ENCODE data around the gene GGA2.
"Not testable (repeated sequence)": the region's sequence is repeated elsewhere in the genome, so short reads cannot be mapped to it uniquely, and the experiment has no call there.

GGA2 gene

DNA sequence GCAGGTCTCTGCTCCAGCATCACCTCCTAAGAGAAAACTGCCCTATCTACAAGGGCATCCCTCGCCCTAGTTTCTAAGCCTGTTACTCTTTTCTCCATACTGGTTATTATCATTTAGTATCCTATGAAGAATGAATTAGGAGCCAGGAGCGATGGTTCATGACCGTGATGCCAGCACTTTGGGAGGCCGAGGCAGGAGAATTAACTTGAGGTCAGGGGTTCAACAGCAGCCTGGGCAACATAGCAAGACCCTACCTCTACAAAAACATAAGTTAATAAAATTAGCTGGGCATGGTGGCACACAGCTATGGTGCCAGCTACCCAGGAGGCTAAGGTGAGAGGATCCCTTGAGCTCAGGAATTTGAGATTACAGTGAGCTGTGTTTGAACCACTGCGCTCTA, 39.6 kb upstream of the GGA2 start:
- POLR2A ChIA-PET, result interaction anchor here (1.5 kb wide), 1 partner anchor 17 kb away, joined by 3 read pairs; no protein-coding TSS in a partner anchor
- TF ChIP-seq, protein P1, sequence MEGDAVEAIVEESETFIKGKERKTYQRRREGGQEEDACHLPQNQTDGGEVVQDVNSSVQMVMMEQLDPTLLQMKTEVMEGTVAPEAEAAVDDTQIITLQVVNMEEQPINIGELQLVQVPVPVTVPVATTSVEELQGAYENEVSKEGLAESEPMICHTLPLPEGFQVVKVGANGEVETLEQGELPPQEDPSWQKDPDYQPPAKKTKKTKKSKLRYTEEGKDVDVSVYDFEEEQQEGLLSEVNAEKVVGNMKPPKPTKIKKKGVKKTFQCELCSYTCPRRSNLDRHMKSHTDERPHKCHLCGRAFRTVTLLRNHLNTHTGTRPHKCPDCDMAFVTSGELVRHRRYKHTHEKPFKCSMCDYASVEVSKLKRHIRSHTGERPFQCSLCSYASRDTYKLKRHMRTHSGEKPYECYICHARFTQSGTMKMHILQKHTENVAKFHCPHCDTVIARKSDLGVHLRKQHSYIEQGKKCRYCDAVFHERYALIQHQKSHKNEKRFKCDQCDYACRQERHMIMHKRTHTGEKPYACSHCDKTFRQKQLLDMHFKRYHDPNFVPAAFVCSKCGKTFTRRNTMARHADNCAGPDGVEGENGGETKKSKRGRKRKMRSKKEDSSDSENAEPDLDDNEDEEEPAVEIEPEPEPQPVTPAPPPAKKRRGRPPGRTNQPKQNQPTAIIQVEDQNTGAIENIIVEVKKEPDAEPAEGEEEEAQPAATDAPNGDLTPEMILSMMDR (IDR thresholded peaks at IDR 0.05; ENCODE audit: control extremely low read depth, extremely low read depth, low read depth, missing control alignments), result no peak
- no peak for DNase-seq (ENCODE audit: extremely low spot score)
- CTCF ChIA-PET, result no interaction called here

DNA sequence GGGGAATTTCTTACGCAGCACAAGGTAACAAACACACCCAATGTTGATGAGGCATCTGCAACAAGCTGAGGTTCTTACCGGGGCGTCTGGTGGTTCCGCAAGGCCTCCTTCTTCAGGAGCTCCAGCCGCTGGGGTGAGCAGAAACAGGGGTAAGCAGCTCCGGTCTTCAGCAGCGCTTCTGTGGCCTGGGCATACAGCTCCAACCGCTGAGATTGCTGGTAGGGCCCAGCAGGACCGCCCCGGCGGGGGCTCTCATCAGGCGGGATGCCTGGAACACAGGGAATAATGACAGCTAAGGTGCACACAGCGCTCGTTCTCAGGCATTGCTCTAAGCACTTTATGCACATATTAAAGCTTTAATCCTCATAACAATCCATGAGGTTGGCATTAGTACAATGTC, 34.1 kb upstream of the GGA2 start:
- TF ChIP-seq, protein P1 (IDR thresholded peaks at IDR 0.05; ENCODE audit: control extremely low read depth, extremely low read depth, low read depth, missing control alignments), result no peak
- ChIA-PET CTCF (interaction anchor here (1.0 to 3.1 kb wide), 3 partner anchors 11 to 52 kb away, joined by 3 to 27 read pairs (median 6); partner anchors contain the start of genes EARS2 and UBFD1), POLR2A (no interaction called here)
- DNase-seq (ENCODE audit: extremely low spot score), result no peak

DNA sequence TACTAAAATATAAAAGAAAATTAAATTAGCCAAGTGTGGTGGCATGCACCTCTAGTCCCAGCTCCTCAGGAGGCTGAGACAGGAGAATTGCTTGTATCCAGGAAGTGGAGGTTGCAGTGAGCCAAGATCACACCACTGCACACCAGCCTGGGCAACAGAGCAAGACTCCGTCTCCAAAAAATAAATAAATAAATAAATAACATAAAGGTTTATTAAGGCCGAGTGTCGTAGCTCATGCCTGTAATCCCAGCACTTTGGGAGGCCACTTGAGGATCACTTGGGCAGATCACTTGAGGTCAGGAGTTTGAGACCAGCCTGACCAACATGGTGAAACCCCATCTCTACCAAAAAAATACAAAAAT, 30.5 kb upstream of the GGA2 start:
- ChIA-PET CTCF (interaction anchor here (0.7 to 2.2 kb wide), 5 partner anchors 14 to 530 kb away, joined by 3 to 9 read pairs (median 3); partner anchors contain the start of genes EARS2 and UBFD1), POLR2A (interaction anchor here (0.6 kb wide), 2 partner anchors 27 to 32 kb away, joined by 3 to 5 read pairs; no protein-coding TSS in a partner anchor)
- DNase-seq (ENCODE audit: extremely low spot score), result not testable (repeated sequence)

DNA sequence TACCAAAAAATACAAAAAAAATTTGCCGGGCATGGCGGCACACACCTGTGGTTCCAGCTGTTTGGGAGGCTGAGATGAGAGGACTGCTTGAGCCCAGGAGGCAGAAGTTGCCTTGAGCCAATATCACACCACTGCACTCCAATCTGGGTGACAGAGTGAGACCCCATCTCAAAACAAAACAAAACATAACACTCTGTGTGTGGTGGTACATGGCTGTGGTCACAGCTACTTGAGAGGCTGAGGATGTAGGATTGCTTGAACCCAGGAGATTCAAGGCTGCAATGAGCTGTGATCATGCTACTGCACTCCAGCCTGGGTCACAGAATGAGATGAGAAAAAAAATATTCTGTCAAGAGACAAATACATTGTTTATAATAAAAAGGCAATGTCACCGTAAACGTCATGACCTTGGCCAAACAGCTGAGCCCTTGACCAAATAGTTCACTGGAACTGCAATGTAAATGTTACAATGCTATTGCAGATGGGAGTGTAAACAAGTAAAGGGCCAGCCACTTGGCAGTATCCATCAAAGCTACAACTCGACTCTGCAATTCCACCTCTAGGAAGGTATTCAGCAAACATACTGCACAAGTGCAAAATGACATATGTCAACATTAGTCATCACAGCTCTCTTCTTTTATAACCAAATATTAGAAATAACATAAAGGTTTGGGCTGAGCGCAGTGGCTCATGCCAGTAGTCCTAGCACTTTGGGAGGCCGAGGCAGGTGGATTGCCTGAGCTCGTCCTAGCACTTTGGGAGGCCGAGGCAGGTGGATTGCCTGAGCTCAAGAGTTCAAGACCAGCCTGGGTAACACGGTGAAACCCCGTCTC, 29.9 kb upstream of the GGA2 start:
- ChIA-PET POLR2A (interaction anchor here (0.6 kb wide), 2 partner anchors 26 to 33 kb away, joined by 3 to 5 read pairs; no protein-coding TSS in a partner anchor), CTCF (interaction anchor here (0.7 to 2.2 kb wide), 9 partner anchors 8 to 531 kb away, joined by 3 to 9 read pairs (median 3); partner anchors contain the start of genes EARS2 and UBFD1)
- no peak for DNase-seq (ENCODE audit: extremely low spot score)
- TF ChIP-seq, protein P1 (IDR thresholded peaks at IDR 0.05; ENCODE audit: control extremely low read depth, extremely low read depth, low read depth, missing control alignments), result no peak

DNA sequence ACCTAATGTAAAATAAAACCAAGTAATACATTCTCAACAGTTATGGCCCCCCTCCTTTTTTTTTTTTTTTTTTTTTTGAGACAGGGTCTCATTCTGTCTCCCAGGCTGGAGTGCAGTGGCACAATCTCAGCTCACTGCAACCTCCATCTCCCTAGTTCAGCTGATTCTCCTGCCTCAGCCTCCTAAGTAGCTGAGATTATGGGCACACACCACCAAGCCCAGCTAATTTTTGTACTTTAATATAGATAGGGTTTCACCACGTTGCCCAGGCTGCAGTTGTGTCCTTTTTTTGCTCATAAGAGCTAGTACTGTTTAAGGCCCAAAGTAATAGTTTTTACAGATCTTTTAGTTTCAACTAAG, 28.6 kb upstream of the GGA2 start:
- CTCF ChIA-PET, result interaction anchor here (0.8 to 1.8 kb wide), 6 partner anchors 9 to 105 kb away, joined by 3 to 4 read pairs (median 4); no protein-coding TSS in a partner anchor
- POLR2A ChIA-PET, result no interaction called here
- DNase-seq (ENCODE audit: extremely low spot score), result no peak
- TF ChIP-seq, protein P1 (IDR thresholded peaks at IDR 0.05; ENCODE audit: control extremely low read depth, extremely low read depth, low read depth, missing control alignments), result no peak

DNA sequence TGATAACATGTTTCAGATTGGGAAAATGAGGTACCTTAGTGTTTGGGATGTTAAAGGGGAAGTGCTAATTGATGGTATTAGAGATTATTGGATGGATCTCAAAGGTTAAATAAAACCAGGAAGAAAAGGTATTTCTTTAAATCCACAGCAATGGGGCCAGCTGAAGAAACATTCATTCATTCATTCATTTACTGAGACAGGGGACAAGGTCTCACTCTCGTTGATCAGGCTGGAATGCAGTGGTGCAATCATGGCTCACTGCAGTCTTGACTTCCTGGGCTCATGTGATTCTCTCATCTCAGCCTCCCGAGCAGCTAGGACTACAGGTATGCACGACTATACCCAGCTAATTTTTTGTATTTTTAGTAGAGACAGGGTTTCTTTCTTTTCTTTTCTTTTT, 27.1 kb upstream of the GGA2 start:
- ChIA-PET CTCF (interaction anchor here (1.0 to 1.7 kb wide), 3 partner anchors 8 to 31 kb away, joined by 3 to 4 read pairs (median 4); partner anchors contain the start of gene UBFD1), POLR2A (no interaction called here)
- TF ChIP-seq, protein P1 (IDR thresholded peaks at IDR 0.05; ENCODE audit: control extremely low read depth, extremely low read depth, low read depth, missing control alignments), result no peak
- no peak for DNase-seq (ENCODE audit: extremely low spot score)

DNA sequence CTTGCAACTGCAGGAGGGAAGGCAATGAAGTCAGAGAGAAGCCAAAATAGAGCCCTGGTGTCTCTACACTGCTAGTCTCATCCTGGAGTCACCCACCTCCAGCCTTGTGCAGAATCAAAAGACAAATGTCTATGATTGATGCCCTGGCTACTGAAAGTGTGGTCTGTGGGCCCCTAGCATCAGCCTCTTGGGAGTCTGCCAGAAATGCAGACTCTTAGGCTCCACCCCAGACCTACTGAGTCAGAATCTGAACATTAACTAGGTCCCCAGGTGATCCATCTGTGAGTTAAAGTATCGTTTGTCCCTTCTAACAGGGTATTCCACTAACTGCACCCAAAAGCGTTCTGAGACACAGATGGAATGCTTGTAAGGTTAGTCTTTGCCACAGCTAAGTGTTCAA, 25.6 kb upstream of the GGA2 start:
- DNase-seq (ENCODE audit: extremely low spot score), result no peak
- TF ChIP-seq, protein P1 (IDR thresholded peaks at IDR 0.05; ENCODE audit: control extremely low read depth, extremely low read depth, low read depth, missing control alignments), result no peak
- ChIA-PET CTCF (no interaction called here), POLR2A (no interaction called here)
